AG04449 (cell line): ENCODE measurements around the gene KRT78.

ENCODE experiments used
- CTCF ChIA-PET: fragments of 350-600 bp; formaldehyde crosslinking; extraction: SDS; loops from one replicate; lab custom pipeline; 2021; ENCODE audit warnings: antibody characterized with exemption; lab: Yijun Ruan, JAX
- POLR2A ChIA-PET: fragments of 400-600, 350-600 bp; formaldehyde crosslinking; extraction: SDS; loops from one replicate; lab custom pipeline; 2020; ENCODE audit warnings: antibody characterized with exemption, inconsistent platforms; lab: Yijun Ruan, JAX
- DNase-seq: peaks from one replicate; pipeline ENCODE4 v3.0.0-alpha.2; 2010; ENCODE audit warnings: low read depth, low spot score
- H3K4me3 ChIP-seq: 2 replicates; pipeline ENCODE4 v1.5.1; 2011; ENCODE audit warnings: low read depth, mild to moderate bottlenecking, control low read depth, low read length
- CTCF ChIP-seq: IDR thresholded peaks from one replicate; pipeline ENCODE4 v1.5.1; 2011; ENCODE audit warnings: mild to moderate bottlenecking, moderate library complexity, low read length, control low read depth, inconsistent platforms; ENCODE audit not compliant: insufficient read depth; ENCODE audit errors: missing control alignments

The KRT78 gene

GRCh38 chr12:52806821-52807543, 41.8 kb downstream of the KRT78 start:
- CTCF ChIA-PET: no interaction called here
- no peak for DNase-seq
- POLR2A ChIA-PET: no interaction called here
- no peak overlapping the region for H3K4me3 ChIP-seq
- TF ChIP-seq CTCF: no peak

- H3K4me3 ChIP-seq: no peak overlapping the region
- DNase-seq: no peak
- no peak for TF ChIP-seq CTCF
- POLR2A ChIA-PET: no interaction called here
- CTCF ChIA-PET: no interaction called here
These were observed 42.5 kb downstream of the KRT78 start for GRCh38 chr12:52806169-52806811.

GRCh38 chr12:52805739-52806138, 43.1 kb downstream of the KRT78 start:
- TF ChIP-seq CTCF: no peak
- DNase-seq: no peak
- no peak overlapping the region for H3K4me3 ChIP-seq
- CTCF ChIA-PET: no interaction called here
- POLR2A ChIA-PET: interaction anchor here (0.6 kb wide), 1 partner anchor 1684 kb away, joined by 3 read pairs; no protein-coding TSS in a partner anchor

- no peak for DNase-seq
- ChIA-PET CTCF (interaction anchor here (0.7 kb wide), 1 partner anchor 615 kb away, joined by 3 read pairs; no protein-coding TSS in a partner anchor), POLR2A (interaction anchor here (0.6 kb wide), 1 partner anchor 1683 kb away, joined by 3 read pairs; no protein-coding TSS in a partner anchor)
- no peak for TF ChIP-seq CTCF
- H3K4me3 ChIP-seq: no peak overlapping the region
These were observed 43.8 kb downstream of the KRT78 start for GRCh38 chr12:52805000-52805399.

GRCh38 chr12:52802442-52802841, 46.4 kb downstream of the KRT78 start:
- DNase-seq: no peak
- no peak for TF ChIP-seq CTCF
- POLR2A ChIA-PET: no interaction called here
- CTCF ChIA-PET: no interaction called here
- no peak overlapping the region for H3K4me3 ChIP-seq

- ChIA-PET POLR2A (no interaction called here), CTCF (no interaction called here)
- no peak for TF ChIP-seq CTCF
- DNase-seq: no peak
- no peak overlapping the region for H3K4me3 ChIP-seq
These were observed 47.0 kb downstream of the KRT78 start for GRCh38 chr12:52801773-52802172.
